GM21447 (cell line): ENCODE data around the gene KHK.
"Not testable (repeated sequence)": the region's sequence is repeated elsewhere in the genome, so short reads cannot be mapped to it uniquely, and the experiment has no call there.

Source experiments
- ATAC-seq: cut with Tn5 transposase; IDR thresholded peaks from one replicate; pipeline ENCODE4 v1.9.1; 2021; ENCODE audit not compliant: unreplicated experiment

The KHK gene

GRCh38 chr2:27059141-27059820 is 27.3 kb upstream of the KHK start:
- no peak for ATAC-seq

DNA sequence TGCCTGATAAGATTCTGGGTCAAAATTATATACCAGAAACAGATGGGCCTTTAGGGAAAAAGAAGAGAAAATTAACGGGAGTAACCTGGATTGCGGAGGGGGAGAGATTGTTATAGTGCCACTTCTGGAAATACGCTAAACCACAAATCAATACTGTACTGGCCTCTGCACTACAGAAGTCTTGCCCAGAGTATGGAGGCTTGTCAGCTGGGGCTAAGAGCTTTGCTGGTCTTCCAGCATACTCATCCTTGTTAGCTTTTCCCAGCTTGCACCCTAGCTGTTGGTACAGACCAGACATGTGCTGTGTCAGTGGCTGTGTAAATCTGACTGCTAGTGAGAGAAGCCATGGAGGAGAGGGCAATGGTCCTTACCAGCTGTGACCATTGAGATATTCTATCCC is 26.2 kb upstream of the KHK start:
- ATAC-seq: no peak

DNA sequence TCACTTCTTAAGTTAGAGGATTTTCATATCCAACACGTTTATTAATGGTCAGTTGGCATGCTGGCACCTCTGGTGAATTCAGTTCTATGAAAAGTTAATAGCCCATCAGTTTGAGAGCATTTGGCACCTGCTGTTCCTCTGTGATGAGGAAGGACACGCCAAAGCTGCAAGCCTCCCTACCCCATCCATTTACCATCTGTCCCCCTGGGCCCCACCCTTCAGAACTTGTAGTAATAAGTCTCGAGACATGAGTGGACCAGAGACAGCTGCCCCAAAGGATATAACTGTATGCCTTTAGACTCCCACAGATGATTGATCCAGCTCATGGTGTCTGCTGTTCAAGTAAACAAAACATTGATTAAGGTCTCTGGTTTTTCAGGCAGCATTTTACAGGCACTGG is 21.4 kb upstream of the KHK start:
- ATAC-seq: no peak

- ATAC-seq: no peak
Measured at GRCh38 chr2:27067385-27067784, 19.2 kb upstream of the KHK start.

DNA sequence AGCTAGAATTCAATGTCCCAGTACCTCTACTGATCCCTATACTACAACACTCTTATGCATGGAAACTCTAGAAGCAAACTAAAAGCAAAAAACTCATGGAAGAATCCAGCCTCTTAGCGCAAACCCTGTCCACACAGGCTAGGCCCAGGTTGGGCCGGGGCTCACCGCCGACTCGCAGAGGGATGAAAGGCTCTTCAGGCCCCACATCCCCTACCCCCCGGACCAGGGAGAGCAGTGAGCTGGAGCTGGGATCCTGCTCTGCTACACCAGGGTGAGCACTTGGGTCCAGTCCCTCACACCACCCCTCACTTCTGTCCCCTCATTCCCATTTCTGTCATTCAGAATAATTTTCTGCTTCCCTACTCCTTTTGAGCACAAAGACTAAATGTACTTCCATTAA is 17.1 kb upstream of the KHK start:
- ATAC-seq: no peak

- ATAC-seq: no peak
Measured at GRCh38 chr2:27069961-27070618, 16.5 kb upstream of the KHK start.

GRCh38 chr2:27070653-27071276 is 15.8 kb upstream of the KHK start:
- no peak for ATAC-seq

DNA sequence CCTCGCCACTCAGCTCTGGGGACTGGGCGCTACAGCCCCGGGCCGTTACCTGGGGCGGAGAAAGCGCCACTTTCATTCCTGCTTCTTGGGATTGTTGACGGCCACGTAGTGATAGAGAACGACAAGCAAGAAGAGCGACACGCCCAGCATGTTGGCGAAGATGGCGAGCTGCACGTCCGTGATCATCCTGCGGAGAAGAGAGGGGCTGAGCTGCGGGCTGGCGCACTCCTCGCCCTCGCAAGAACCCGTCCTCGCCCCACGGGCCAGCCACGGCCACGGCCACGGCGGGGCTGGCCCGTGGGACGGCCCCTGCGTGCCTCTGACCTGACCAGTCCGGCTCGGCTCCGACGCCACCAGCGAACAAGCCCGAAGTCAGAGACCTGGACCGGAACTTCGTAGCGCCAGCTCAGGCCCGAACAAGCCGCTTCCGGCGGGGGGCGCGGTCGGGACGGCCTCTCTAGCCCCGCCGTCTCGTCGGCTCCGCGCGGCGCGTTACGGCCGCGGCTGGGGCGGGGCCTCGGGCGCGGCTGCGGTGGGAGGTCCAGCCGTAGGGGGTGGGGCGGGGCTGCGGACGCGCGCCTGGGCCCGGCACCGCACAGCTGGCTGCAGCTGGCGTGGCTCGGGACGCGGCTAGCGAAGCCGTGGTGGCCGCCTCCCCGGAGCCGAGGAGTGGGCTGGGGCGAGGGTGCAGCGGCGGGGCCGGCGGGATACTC is 15.1 kb upstream of the KHK start, which contains the start of gene OST4:
OST4 (minus strand) TSS at position 378 of the 713 bp plus-strand sequence.
- ATAC-seq: peak; percentile 73

DNA sequence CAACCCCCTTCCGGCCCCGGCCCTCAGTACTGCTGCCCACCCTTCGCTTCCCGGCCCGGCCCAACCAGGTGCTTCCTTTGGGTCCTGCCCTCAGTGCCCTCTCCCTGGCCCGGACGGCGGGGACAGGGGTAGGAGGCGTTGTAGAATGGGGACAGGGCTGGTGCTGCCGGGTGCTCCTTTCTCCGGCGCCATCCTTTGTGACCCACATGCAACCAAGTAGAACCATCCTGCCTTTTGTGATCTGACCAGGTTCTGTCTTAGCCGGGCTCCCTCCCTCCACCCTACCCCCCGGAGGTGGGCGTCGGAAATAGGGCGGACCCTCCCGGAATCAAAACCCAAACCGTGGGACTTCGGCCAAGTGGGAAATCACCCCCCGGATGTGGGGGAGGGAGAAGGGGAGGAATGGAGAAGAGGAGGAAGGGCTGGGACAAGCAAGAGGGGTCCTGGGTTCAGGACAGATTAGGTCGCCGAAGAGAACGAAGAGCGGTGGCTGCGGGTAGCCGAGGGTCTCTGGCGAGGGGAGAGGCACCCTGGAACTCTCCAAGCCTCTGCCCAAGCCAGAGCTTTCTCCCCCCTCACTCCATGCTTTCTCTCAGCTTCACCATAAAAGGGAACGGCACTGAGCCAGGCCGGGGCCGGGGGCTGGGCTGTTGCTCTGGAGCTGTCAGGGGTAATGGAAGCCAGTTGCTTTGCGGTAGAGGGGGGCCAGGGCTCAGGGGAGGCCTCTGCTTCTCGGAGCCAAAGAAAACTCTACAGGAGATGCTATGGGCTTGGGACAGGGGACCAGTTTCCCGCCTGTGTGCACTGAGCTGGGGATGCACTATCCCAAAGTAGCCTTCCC is 14.4 kb upstream of the KHK start:
- peak; percentile 24 for ATAC-seq

DNA sequence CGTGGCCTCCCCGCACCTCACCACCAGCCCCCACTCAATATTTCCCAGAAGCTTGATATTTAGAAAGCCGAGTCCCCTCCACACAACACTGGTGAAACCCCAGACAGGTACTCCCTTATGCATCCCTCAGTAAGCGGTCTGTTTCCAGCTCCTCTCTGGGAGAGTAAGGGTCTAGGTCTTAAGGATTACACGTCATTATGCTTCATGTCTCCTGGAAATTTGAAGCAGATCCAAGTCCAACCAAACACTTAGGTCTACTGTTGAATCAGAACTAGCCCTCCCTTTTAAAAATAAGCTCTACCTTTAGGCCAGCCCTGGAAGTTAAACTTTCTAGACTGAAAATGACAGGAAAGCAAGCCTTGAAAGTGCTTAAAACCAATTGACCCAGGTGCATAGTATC is 13.7 kb upstream of the KHK start:
- ATAC-seq: no peak

DNA sequence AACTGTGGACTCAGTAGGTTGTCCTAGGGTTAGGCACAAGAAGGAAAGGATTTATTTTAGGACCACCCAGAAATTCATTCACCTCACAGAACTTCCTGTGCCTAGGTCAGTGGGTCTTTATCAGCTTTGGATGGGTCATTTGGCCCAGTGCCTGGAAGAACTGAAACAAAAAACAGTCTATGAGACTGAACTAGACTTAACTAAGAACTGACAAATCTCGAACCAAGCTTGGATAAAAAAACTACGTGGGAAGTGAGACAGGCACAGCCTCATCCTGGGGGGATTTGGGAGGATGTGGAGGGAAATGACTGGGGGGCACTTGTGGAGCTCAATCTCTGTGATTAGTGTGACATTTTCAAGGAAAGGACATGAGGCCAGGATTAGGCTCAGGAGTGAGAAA is 12.8 kb upstream of the KHK start:
- ATAC-seq: no peak

- no peak for ATAC-seq
Measured at GRCh38 chr2:27074738-27075565, 11.6 kb upstream of the KHK start.

GRCh38 chr2:27075566-27075871 is 11.1 kb upstream of the KHK start:
- not testable (repeated sequence) for ATAC-seq

- no peak for ATAC-seq
Measured at GRCh38 chr2:27076323-27076722, 10.2 kb upstream of the KHK start.

- ATAC-seq: no peak
Measured at GRCh38 chr2:27077231-27077630, 9.3 kb upstream of the KHK start.

DNA sequence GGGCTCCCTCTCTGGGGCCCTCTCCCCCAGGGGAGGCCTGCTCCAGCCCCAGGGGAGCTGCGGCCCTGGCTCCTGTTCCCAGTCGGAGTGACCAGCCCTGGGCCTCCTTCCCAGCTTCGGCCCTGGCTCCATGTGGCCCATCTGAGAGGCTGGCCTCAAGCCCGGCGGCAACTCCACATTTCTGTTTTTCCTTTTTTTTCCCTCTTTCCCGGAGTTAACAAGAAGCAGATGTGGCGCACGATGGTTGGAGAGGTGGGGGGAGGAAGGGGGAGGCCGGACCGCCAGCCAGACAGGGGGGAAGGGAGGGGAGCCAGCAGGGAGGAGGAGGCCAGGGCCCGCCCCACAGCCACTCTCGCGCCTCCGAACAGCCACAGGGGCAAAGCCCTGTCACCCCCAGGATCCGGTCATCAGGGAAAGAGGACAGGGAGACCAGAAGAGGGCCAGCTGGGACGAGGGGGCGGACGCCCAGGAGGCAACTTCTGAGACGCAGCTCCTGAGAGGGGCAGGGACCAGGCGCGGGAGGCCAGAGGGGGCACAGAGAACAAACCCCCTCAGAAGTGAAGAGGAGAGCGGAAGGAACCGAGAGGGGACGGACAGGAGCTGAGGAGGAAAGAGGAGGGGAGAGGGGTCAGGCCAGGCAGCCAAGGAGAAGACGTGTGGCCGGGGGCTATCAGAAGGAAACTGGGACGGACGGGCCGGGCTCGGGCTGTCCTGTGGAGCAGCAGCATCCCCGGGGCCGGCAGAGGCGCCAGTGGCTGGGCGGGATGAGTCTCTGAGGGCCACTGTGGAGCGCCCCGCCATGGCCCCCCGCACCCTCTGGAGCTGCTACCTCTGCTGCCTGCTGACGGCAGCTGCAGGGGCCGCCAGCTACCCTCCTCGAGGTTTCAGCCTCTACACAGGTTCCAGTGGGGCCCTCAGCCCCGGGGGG is 8.0 kb upstream of the KHK start, which contains the start of gene EMILIN1:
EMILIN1 (plus strand) TSS at position 349 of the 928 bp plus-strand sequence; CDS start at position 800, 451 bp downstream.
- ATAC-seq: no peak

GRCh38 chr2:27079233-27080139 is 7.1 kb upstream of the KHK start:
- no peak for ATAC-seq

DNA sequence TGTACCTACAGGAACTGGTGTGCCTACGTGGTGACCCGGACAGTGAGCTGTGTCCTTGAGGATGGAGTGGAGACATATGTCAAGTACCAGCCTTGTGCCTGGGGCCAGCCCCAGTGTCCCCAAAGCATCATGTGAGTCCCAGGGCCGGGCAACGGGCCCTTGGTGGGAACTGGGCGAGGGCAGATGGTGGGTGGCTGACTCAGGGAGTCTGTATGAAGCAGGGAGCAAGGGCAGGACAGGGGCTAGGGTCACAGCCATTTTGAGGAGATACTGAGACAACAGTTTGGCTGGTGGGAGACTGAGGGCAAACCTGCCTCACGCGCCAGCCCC is 6.5 kb upstream of the KHK start:
- ATAC-seq: no peak
